ENCODE measurements around the gene TRIO. TPM values are rescaled to one million over a fixed set of nuclear protein-coding genes. Genes with fewer than 3 reads are reported as not detected.

The TRIO gene
- total RNA-seq, 1 experiment from 2014 or later: 68.4 TPM

DNA sequence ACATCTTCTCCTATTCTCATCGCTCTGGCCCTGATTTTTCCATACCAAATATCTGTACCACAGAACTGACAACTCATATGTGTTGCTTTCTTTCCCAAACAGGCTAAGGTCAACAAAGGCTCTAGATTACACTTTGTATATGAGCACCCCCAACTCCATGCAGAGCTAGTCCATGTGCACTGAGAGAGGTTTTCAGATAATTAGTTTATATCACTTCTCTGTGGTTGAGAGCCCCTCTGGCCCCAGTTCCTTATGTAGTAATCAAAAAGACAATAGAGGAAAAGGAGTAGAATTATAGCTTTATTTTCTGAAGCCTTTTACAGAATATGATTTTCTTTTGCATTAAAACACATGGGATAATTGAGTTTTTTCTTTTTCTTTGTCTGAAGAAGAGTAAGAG is 120.0 kb downstream of the TRIO start (continued):
- TF ChIP-seq, protein P1, sequence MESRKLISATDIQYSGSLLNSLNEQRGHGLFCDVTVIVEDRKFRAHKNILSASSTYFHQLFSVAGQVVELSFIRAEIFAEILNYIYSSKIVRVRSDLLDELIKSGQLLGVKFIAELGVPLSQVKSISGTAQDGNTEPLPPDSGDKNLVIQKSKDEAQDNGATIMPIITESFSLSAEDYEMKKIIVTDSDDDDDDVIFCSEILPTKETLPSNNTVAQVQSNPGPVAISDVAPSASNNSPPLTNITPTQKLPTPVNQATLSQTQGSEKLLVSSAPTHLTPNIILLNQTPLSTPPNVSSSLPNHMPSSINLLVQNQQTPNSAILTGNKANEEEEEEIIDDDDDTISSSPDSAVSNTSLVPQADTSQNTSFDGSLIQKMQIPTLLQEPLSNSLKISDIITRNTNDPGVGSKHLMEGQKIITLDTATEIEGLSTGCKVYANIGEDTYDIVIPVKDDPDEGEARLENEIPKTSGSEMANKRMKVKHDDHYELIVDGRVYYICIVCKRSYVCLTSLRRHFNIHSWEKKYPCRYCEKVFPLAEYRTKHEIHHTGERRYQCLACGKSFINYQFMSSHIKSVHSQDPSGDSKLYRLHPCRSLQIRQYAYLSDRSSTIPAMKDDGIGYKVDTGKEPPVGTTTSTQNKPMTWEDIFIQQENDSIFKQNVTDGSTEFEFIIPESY (IDR thresholded peaks at IDR 0.05; ENCODE audit: extremely low read depth, insufficient replicate concordance, low read length): no peak
- no peak for TF ChIP-seq JUND (IDR thresholded peaks at IDR 0.05)
- TF ChIP-seq EZH2phosphoT487 (IDR thresholded peaks at IDR 0.05; ENCODE audit: borderline replicate concordance): no peak
- no peak for TF ChIP-seq ZNF274 (IDR thresholded peaks at IDR 0.05; ENCODE audit: low read depth, low read length)
- no peak for TF ChIP-seq TCF7L2 (IDR thresholded peaks at IDR 0.05; ENCODE audit: borderline replicate concordance, extremely low read depth, insufficient read depth, insufficient read length)
- TF ChIP-seq ZFX (IDR thresholded peaks at IDR 0.05): no peak
- no peak for TF ChIP-seq RAD21 (IDR thresholded peaks at IDR 0.05; ENCODE audit: low read depth)

DNA sequence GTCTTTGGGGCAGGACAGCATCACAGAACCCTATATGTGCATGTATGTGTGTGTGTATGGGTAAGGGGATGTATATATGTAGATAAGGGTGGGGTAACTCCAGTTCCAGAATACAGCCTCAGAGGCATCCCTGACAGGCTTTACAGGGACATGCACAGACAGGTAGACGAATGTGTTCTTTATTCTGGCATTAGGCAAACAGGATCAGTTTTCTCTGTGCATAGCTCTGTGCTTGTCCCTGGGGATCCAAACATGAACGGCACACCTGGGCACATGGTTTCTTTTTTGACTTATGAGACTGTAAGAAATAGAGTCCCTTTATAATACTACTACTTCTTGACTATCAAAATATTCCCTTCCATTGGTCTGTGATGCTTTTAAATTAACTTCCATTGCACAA is 120.6 kb downstream of the TRIO start:
- no peak overlapping the region for H3K27ac ChIP-seq (ENCODE audit: low read depth, low read length)
- no peaks in the 10 kb centered on the region for H3K27me3 ChIP-seq (ENCODE audit: insufficient read depth, low read length)
- CTCF ChIA-PET: no interaction called here
- TF ChIP-seq, protein P2, sequence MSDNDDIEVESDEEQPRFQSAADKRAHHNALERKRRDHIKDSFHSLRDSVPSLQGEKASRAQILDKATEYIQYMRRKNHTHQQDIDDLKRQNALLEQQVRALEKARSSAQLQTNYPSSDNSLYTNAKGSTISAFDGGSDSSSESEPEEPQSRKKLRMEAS (IDR thresholded peaks at IDR 0.05): no peak
- no peak for TF ChIP-seq FOSL1 (IDR thresholded peaks at IDR 0.05; ENCODE audit: low read depth)
- no peak for TF ChIP-seq CBX3 (IDR thresholded peaks at IDR 0.05; ENCODE audit: low read depth)
- no peak for TF ChIP-seq YY1 (IDR thresholded peaks at IDR 0.05; ENCODE audit: extremely low read depth, insufficient replicate concordance, low read depth, low read length)
- TF ChIP-seq EGR1 (IDR thresholded peaks at IDR 0.05; ENCODE audit: low read depth): no peak
- TF ChIP-seq ZNF274 (IDR thresholded peaks at IDR 0.05; ENCODE audit: low read depth, low read length): no peak
- TF ChIP-seq, protein P3, sequence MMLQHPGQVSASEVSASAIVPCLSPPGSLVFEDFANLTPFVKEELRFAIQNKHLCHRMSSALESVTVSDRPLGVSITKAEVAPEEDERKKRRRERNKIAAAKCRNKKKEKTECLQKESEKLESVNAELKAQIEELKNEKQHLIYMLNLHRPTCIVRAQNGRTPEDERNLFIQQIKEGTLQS (IDR thresholded peaks at IDR 0.05): no peak
- no peak for TF ChIP-seq ELF1 (IDR thresholded peaks at IDR 0.05; ENCODE audit: borderline replicate concordance, low read depth)
- no peak for TF ChIP-seq POLR2A (IDR thresholded peaks at IDR 0.05; ENCODE audit: borderline replicate concordance, extremely low read depth, insufficient read depth, insufficient read length)
- TF ChIP-seq ZFX (IDR thresholded peaks at IDR 0.05): no peak
- no peak for TF ChIP-seq SRF (IDR thresholded peaks at IDR 0.05; ENCODE audit: low read depth)
- TF ChIP-seq CEBPB (IDR thresholded peaks at IDR 0.05; ENCODE audit: low read depth): no peak
- no peak for TF ChIP-seq POLR2AphosphoS5 (IDR thresholded peaks at IDR 0.05; ENCODE audit: low read depth, low read length)
- no peak for TF ChIP-seq RAD21 (IDR thresholded peaks at IDR 0.05; ENCODE audit: low read depth)
- POLR2A ChIA-PET: no interaction called here
- H3K4me1 ChIP-seq (ENCODE audit: control insufficient read depth in 1 of 2, insufficient read depth in 2 of 2, low read length in 2 of 2): peaks cover 41 to 69% of the 10 kb centered on the region in 2 experiments
- H2AFZ ChIP-seq (ENCODE audit: low read depth, low read length, poor library complexity, severe bottlenecking): no peak overlapping the region
- RAD21 ChIA-PET (ENCODE audit: low non-redundant PET in 1 of 2, low total read pairs in 2 of 2, uncharacterized antibody in 2 of 2, unreplicated experiment in 2 of 2): no interaction called here
- H3K9me2 ChIP-seq (ENCODE audit: insufficient read depth): no peaks in the 10 kb centered on the region
- H3K4me2 ChIP-seq (ENCODE audit: low read length): peak overlapping the region; percentile 27; the same call in 1 of the 2 replicates
- H3K79me2 ChIP-seq (ENCODE audit: insufficient read depth, low read length): peaks cover 94% of the 10 kb centered on the region
- ATAC-seq (no peak), DNase-seq (ENCODE audit: low read depth, low spot score) (no peak)
- H4K20me1 ChIP-seq (ENCODE audit: insufficient read depth): no peaks in the 10 kb centered on the region
- intact Hi-C loops (cut with micrococcal nuclease): no loop called here
- H3K9me3 ChIP-seq (ENCODE audit: control insufficient read depth in 1 of 2, insufficient read depth in 1 of 2, low read depth in 1 of 2, low read length in 2 of 2): no peaks in the 10 kb centered on the region
- no TSS peak for BruUV-seq (replicated peaks)
- H3K36me3 ChIP-seq (ENCODE audit: control insufficient read depth in 1 of 2, insufficient read depth in 2 of 2, low read length in 2 of 2): no peaks in the 10 kb centered on the region
- H3K9ac ChIP-seq (ENCODE audit: low read length): 0 out of 2 replicates have a peak overlapping the region, but pooled peaks have one; percentile 25
- H3K4me3 ChIP-seq (replicated peaks in 1 of 2; ENCODE audit: low read depth in 1 of 2, low read length in 2 of 2): no peak overlapping the region

Measured in HCT116 (cell line).